Activated naive CD8-positive, alpha-beta T cell treated with anti-CD3 and anti-CD28 coated beads, Interleukin-2, amount 10 ng/mL, durations not matched to agents 7 days and 5 days (primary cell): ENCODE measurements around the gene SSMEM1. TPM values are rescaled to one million over a fixed set of nuclear protein-coding genes. Genes with fewer than 3 reads are reported as not detected.
"Not testable (repeated sequence)": the region's sequence is repeated elsewhere in the genome, so short reads cannot be mapped to it uniquely, and the experiment has no call there.

Source experiments
- ATAC-seq: fragments of 150-1000 bp; cut with Tn5 transposase; one replicate; pipeline ENCODE4 v1.10.0; 2021; ENCODE audit warnings: low read depth, moderate library complexity
- POLR2A ChIA-PET: fragments of 350-600 bp; sonication (Branson Sonifier 250); formaldehyde crosslinking; loops from one replicate; lab custom pipeline; 2021; ENCODE audit warnings: antibody characterized with exemption; lab: Charles Lee
- DNase-seq: peaks from one replicate; pipeline ENCODE4 v3.0.0; 2021
- H3K27ac Mint-ChIP-seq: one replicate; pipeline ENCODE4 v1.8.0; 2022; ENCODE audit warnings: mild to moderate bottlenecking, mixed read lengths
- H3K27me3 Mint-ChIP-seq: one replicate; pipeline ENCODE4 v1.8.0; 2022; ENCODE audit warnings: mild to moderate bottlenecking, moderate library complexity, mixed read lengths
- H3K36me3 Mint-ChIP-seq: one replicate; pipeline ENCODE4 v1.8.0; 2021; ENCODE audit warnings: mild to moderate bottlenecking, mixed read lengths
- H3K4me1 Mint-ChIP-seq: one replicate; pipeline ENCODE4 v1.8.0; 2021; ENCODE audit warnings: mixed read lengths
- H3K4me3 Mint-ChIP-seq: one replicate; pipeline ENCODE4 v1.8.0; 2022; ENCODE audit warnings: mild to moderate bottlenecking, moderate library complexity, mixed read lengths
- H3K9me3 Mint-ChIP-seq: one replicate; pipeline ENCODE4 v1.8.0; 2021; ENCODE audit warnings: mixed read lengths
- total RNA-seq, 2 experiments: library from RNA; stranded (reverse); gene quantifications; one replicate each; pipeline ENCODE4 v1.2.3, GENCODE V29; 2021

Gene SSMEM1
- total RNA-seq, 2 experiments from 2014 or later, result not detected

GRCh38 chr7:130219871-130220270, 12.2 kb downstream of the SSMEM1 start:
- no peak for DNase-seq
- POLR2A ChIA-PET, result no interaction called here
- no peaks in the 10 kb centered on the region for H3K36me3 Mint-ChIP-seq
- no peak overlapping the region for H3K4me3 Mint-ChIP-seq
- no peak for ATAC-seq
- H3K27ac Mint-ChIP-seq, result no peak overlapping the region
- no peaks in the 10 kb centered on the region for H3K9me3 Mint-ChIP-seq
- peaks cover 7% of the 10 kb centered on the region for H3K27me3 Mint-ChIP-seq
- H3K4me1 Mint-ChIP-seq, result peaks cover 6% of the 10 kb centered on the region

GRCh38 chr7:130221746-130222145, 14.1 kb downstream of the SSMEM1 start:
- no peak overlapping the region for H3K4me3 Mint-ChIP-seq
- no peaks in the 10 kb centered on the region for H3K36me3 Mint-ChIP-seq

GRCh38 chr7:130223646-130224045, 16.0 kb downstream of the SSMEM1 start:
- Mint-ChIP-seq H3K27ac (no peak overlapping the region), H3K9me3 (no peaks in the 10 kb centered on the region), H3K36me3 (no peaks in the 10 kb centered on the region), H3K4me3 (no peak overlapping the region), H3K4me1 (peaks cover 6% of the 10 kb centered on the region), H3K27me3 (peaks cover 4% of the 10 kb centered on the region)
- ATAC-seq (no peak), DNase-seq (no peak)
- POLR2A ChIA-PET, result no interaction called here

More at GRCh38 chr7:130221746-130222145, 14.1 kb downstream of the SSMEM1 start:
- H3K9me3 Mint-ChIP-seq, result no peaks in the 10 kb centered on the region
- H3K27me3 Mint-ChIP-seq, result peaks cover 4% of the 10 kb centered on the region
- no peak overlapping the region for H3K27ac Mint-ChIP-seq
- ATAC-seq, result no peak
- DNase-seq, result no peak
- POLR2A ChIA-PET, result interaction anchor here (0.7 to 1.3 kb wide), 2 partner anchors 16 to 1452 kb away, joined by 4 read pairs; partner anchors contain the start of gene TMEM209
- H3K4me1 Mint-ChIP-seq, result peaks cover 6% of the 10 kb centered on the region

GRCh38 chr7:130224210-130224609, 16.6 kb downstream of the SSMEM1 start:
- Mint-ChIP-seq H3K27me3 (peaks cover 4% of the 10 kb centered on the region), H3K27ac (no peak overlapping the region), H3K4me1 (peaks cover 6% of the 10 kb centered on the region), H3K4me3 (no peak overlapping the region), H3K9me3 (no peaks in the 10 kb centered on the region), H3K36me3 (no peaks in the 10 kb centered on the region)
- no peak for ATAC-seq
- DNase-seq, result no peak
- POLR2A ChIA-PET, result no interaction called here

GRCh38 chr7:130224923-130225322, 17.3 kb downstream of the SSMEM1 start:
- H3K36me3 Mint-ChIP-seq, DNase-seq, ATAC-seq, POLR2A ChIA-PET, H3K27ac Mint-ChIP-seq, H3K9me3 Mint-ChIP-seq, H3K4me1 Mint-ChIP-seq, H3K4me3 Mint-ChIP-seq, H3K27me3 Mint-ChIP-seq: not testable (repeated sequence)

- Mint-ChIP-seq H3K4me1 (peaks cover 6% of the 10 kb centered on the region), H3K9me3 (no peaks in the 10 kb centered on the region), H3K27me3 (peaks cover 4% of the 10 kb centered on the region), H3K4me3 (no peak overlapping the region), H3K27ac (no peak overlapping the region), H3K36me3 (no peaks in the 10 kb centered on the region)
- ATAC-seq, result no peak
- POLR2A ChIA-PET, result no interaction called here
- DNase-seq, result no peak
Observed at GRCh38 chr7:130226333-130226732, 18.7 kb downstream of the SSMEM1 start.

GRCh38 chr7:130227883-130228575, 20.4 kb downstream of the SSMEM1 start:
- H3K27ac Mint-ChIP-seq, result no peak overlapping the region
- POLR2A ChIA-PET, result interaction anchor here (0.5 kb wide), 1 partner anchor 27 kb away, joined by 7 read pairs; no protein-coding TSS in a partner anchor
- no peak overlapping the region for H3K4me3 Mint-ChIP-seq
- no peaks in the 10 kb centered on the region for H3K9me3 Mint-ChIP-seq
- no peaks in the 10 kb centered on the region for H3K36me3 Mint-ChIP-seq
- peaks cover 3% of the 10 kb centered on the region for H3K27me3 Mint-ChIP-seq
- peaks cover 6% of the 10 kb centered on the region for H3K4me1 Mint-ChIP-seq
- no peak for DNase-seq
- ATAC-seq, result no peak

- Mint-ChIP-seq H3K4me1 (peaks cover 1% of the 10 kb centered on the region), H3K36me3 (no peaks in the 10 kb centered on the region), H3K27me3 (peaks cover 3% of the 10 kb centered on the region), H3K27ac (no peak overlapping the region), H3K9me3 (no peaks in the 10 kb centered on the region), H3K4me3 (no peak overlapping the region)
- DNase-seq (no peak), ATAC-seq (no peak)
- POLR2A ChIA-PET, result interaction anchor here (0.5 kb wide), 1 partner anchor 28 kb away, joined by 7 read pairs; no protein-coding TSS in a partner anchor
Observed at GRCh38 chr7:130228840-130229502, 21.3 kb downstream of the SSMEM1 start.

GRCh38 chr7:130229981-130230380, 22.3 kb downstream of the SSMEM1 start:
- POLR2A ChIA-PET, H3K27ac Mint-ChIP-seq, ATAC-seq, H3K27me3 Mint-ChIP-seq, DNase-seq, H3K4me1 Mint-ChIP-seq, H3K4me3 Mint-ChIP-seq, H3K36me3 Mint-ChIP-seq, H3K9me3 Mint-ChIP-seq: not testable (repeated sequence)

- POLR2A ChIA-PET, result no interaction called here
Observed at GRCh38 chr7:130231792-130232191, 24.1 kb downstream of the SSMEM1 start.

GRCh38 chr7:130232209-130232608, 24.5 kb downstream of the SSMEM1 start:
- Mint-ChIP-seq H3K36me3 (no peaks in the 10 kb centered on the region), H3K27ac (no peak overlapping the region), H3K4me3 (no peak overlapping the region), H3K9me3 (no peaks in the 10 kb centered on the region), H3K27me3 (peaks cover 7% of the 10 kb centered on the region), H3K4me1 (no peaks in the 10 kb centered on the region)
- ATAC-seq, result no peak
- DNase-seq, result no peak
- POLR2A ChIA-PET, result no interaction called here

More at GRCh38 chr7:130231792-130232191, 24.1 kb downstream of the SSMEM1 start:
- ATAC-seq (no peak), DNase-seq (no peak)
- Mint-ChIP-seq H3K27me3 (peaks cover 7% of the 10 kb centered on the region), H3K4me1 (no peaks in the 10 kb centered on the region), H3K4me3 (no peak overlapping the region), H3K9me3 (no peaks in the 10 kb centered on the region), H3K36me3 (no peaks in the 10 kb centered on the region), H3K27ac (no peak overlapping the region)

GRCh38 chr7:130234078-130234477, 26.4 kb downstream of the SSMEM1 start:
- DNase-seq (no peak), ATAC-seq (no peak)
- Mint-ChIP-seq H3K27ac (no peak overlapping the region), H3K27me3 (peaks cover 14% of the 10 kb centered on the region), H3K4me3 (no peak overlapping the region), H3K4me1 (no peaks in the 10 kb centered on the region), H3K9me3 (no peaks in the 10 kb centered on the region), H3K36me3 (no peaks in the 10 kb centered on the region)
- POLR2A ChIA-PET, result interaction anchor here (0.6 kb wide), 1 partner anchor 836 kb away, joined by 4 read pairs; no protein-coding TSS in a partner anchor

- H3K4me3 Mint-ChIP-seq, DNase-seq, H3K9me3 Mint-ChIP-seq, H3K36me3 Mint-ChIP-seq, POLR2A ChIA-PET, ATAC-seq, H3K4me1 Mint-ChIP-seq, H3K27ac Mint-ChIP-seq: not testable (repeated sequence)
- H3K27me3 Mint-ChIP-seq, result peaks cover 21% of the 10 kb centered on the region
Observed at GRCh38 chr7:130236361-130236760, 28.7 kb downstream of the SSMEM1 start.

- H3K36me3 Mint-ChIP-seq, result peaks cover 4% of the 10 kb centered on the region
- POLR2A ChIA-PET, result no interaction called here
- H3K27me3 Mint-ChIP-seq, result peaks cover 21% of the 10 kb centered on the region
- H3K4me1 Mint-ChIP-seq, result peaks cover 7% of the 10 kb centered on the region
- H3K9me3 Mint-ChIP-seq, result peaks cover 5% of the 10 kb centered on the region
- no peak overlapping the region for H3K27ac Mint-ChIP-seq
- no peak for ATAC-seq
- DNase-seq, result no peak
- H3K4me3 Mint-ChIP-seq, result no peak overlapping the region
Observed at GRCh38 chr7:130240240-130240639, 32.6 kb downstream of the SSMEM1 start.
